Measurements from ENCODE around the gene CD53.
"Not testable (repeated sequence)": the region's sequence is repeated elsewhere in the genome, so short reads cannot be mapped to it uniquely, and the experiment has no call there.

CD53 gene

DNA sequence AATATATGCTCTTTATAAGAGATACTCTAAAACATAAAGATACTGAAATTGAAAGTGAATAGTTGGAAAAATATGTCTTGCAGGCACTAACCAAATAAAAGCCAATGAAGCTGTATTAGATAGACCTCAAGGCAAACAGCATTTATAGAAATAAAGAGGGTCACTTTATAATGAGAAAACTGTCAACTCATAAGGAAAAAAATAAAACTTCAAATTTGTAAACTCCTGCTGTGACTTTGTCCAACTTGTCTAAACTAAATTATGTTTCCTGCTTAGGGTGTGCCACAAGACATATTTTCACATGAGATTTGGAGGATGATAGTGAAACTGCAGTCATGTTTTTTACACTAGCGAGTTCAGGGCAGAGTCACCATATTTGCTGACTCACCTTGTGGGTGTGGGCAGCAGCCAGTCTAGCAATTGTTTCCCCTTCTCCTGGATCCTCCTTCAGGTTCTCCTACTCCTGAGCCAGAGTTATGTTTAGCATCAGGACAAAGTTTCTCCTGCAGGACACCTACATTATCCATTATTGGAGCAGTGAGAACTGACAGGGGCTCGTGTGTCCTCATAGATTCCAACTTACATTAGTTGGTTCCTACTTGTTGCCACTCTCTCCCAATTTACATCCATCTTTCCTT is 43.8 kb downstream of the CD53 start:
- peak; percentile 4 to 16 for DNase-seq

DNA sequence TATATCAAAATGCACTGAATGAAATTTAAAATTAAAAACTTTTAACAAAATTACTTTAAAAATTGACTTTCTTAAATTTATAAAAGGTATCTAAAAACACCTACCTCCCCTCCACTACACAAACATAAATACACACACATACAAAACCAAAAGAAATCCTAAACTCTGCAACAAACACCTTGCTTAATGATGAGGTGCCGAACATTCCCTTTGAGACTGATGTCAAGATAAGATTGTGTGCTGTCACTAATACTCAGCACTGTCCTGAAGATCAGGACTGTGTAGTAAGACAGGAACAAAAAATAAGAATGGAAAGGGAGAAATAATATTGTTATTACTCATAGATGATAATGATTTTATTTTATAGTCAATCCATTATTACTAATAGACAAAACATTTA is 45.1 kb downstream of the CD53 start:
- no peak for DNase-seq

DNA sequence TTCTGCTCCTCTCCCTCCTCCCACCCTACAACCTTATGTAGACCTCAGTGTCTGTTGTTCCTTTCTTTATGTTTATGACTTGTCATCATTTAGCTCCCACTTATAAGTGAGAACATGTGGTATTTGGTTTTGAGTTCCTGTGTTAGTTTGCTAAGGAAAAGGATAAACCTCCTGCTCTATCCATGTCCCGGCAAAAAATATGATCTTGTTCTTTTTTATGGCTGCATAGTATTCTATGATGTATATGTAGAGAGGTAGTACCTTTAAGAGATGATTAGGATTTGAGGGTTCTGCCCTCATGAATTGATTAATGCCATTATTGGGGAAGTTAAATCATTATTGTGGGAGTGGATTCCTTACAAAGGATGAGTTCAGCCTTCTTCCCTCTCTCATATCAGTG is 49.0 kb downstream of the CD53 start:
- no peak for DNase-seq

DNA sequence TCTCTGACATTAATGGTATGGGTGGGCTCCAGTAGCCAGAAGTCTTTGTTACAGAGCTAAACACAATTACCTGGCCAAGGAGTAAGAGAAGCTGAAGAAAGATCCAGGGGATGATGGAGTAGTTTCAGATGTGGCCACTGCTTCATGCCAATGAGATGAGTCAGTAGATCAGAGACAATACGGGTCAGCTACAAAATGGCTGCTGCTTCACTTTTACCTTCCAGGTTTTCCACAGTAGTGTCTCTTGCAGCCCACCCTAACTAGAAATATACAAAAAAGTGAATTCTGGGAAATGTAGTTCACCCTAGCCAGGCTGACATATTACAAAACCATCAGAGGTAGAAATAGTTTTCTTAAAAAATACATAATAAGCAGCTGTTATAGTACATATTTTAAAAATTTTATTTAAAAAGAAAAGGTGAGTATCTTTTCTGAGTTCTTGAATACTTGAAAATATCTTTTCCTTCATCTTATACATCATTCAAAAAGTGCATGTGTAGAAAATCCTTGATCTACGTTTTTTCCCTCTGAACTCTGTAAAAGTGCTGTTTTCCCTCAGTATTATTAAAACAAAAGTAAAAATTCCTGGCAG is 54.6 kb downstream of the CD53 start:
- DNase-seq, result no peak

DNA sequence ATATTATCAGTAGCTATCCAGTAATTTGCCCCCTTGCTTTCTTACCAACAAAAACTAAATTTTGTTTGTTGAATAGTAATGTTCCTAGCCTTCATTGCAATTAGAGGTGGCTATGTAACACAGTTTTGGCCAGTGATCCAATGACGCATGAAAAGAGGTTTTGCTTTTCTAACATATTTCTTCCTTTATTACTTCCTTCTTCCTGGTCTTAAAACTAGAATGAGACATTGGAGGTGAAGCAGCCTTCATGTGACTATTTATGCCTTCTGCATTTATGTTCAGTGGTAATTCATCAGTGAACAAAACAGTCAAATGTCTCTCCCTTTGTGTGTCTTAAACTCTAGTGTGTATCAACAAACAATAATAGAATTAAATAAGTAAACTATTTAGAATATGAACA is 55.2 kb downstream of the CD53 start:
- no peak for DNase-seq

DNA sequence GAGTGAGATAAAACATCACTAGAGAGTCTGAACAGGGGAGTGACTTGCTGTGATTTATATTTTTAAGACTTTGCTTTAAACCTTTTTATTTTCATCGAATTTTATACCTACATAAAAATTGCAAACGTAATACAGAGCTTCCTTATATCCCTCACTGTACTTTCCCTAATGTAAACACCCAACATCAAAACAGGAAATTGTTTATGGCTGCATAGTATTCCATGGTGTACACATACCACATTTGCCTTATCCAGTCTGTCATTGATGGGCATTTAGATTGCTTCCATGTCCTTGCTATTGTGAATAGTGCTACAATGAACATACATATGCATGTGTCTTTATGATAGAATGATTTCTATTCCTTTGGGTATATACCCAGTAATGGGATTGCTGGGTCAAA is 56.0 kb downstream of the CD53 start:
- no peak for DNase-seq

DNA sequence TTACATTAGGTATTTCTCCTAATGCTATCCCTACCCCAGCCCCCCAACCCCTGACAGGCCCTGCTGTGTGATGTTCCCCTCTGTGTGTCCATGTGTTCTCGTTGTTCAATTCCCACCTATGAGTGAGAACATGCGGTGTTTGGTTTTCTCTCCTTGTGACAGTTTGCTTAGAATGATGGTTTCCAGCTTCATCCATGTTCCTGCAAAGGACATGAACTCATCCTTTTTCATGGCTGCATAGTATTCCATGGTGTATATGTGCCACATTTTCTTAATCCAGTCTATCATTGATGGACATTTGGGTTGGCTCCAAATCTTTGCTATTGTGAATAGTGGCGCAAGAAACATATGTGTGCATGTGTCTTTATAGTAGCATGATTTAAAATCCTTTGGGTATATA is 58.1 kb downstream of the CD53 start:
- not testable (repeated sequence) for DNase-seq

DNA sequence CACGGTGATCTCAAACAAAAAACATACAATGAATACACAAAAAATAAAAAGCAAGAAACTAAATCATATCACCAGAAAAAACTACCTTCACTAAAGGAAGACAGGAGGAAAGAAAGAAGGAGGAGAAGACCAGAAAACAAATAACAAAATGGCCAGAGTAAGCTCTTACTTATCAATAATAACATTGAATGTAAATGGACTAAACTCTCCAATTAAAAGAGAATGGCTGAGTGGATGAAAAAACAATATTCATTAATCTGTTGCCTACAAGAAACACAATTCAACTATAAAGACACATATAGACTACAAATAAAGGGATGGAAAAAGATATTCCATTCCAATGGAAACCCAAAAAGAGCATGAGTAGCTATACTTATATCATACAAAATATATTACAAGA is 63.6 kb downstream of the CD53 start:
- no peak for DNase-seq

DNA sequence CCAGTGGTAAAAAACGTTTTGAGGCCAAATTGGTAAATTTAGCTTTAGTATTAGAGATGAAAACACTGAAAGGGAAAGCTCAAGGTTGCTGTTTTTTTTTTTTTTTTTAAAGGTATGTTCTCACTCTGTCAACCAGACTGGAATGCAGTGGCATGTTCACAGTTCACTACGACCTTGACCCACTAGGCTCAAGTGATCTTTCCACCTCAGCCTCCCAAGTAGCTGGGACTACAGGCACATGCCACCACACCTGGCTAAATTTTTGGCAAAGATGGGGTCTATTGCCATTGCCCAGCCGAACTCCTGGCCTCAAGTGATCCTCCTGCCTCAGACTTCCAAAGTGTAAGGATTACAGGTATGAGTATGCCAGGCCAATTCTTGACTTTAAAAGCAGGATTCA is 71.9 kb downstream of the CD53 start:
- no peak for DNase-seq

DNA sequence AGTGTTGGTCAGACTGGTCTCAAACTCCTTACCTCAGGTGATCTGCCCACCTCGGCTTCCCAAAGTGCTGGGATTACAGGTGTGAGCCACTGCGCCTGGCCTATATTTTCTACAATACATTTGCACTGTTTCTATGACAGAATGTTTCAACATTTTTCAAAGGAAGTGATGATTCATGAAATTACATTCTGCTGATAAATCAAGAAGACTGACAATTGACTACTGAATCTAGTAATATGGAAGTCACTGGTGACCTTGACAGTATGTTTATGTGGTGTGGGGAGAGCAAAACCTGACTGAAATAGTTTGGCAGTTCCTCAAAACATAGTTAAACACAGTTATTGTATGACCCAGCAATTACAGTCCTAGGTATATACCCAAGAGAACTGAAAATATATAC is 72.7 kb downstream of the CD53 start:
- DNase-seq, result no peak

DNA sequence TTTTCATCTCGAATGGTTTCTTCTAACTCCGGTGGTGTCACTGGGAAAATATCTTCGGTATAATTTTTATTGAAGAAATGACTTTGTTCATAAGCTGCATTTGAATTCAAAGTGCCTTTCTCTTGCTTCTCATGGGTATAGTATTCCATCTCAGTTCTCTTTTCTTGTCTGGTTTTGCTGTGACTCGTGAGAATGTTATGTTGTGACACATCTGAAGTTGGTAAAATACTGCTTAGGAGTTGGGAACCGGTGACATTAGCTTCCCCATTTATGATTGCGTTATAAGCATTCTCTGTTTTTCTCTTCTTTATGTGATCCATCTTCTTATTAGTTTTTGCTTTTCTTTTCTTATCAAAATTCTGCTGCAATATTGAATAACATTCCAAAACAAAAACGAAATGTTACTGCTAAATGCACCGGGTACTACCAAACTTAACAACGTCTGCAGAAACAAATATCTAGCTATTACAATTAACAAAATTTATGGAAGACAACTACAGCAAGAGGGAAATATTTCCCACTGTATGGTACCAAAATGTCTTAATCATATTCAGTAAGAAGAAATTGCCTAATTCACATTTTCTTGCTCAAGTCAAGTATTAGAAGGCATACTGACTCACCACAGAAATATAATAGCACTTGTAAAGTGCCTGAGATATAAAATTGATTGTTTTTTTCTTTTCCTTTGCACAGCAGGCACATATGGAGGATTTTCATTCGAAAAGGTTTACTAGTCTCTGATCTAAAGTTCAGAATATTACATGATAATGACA is 75.3 kb downstream of the CD53 start:
- no peak for DNase-seq

Data from SHP77 (cell line).